Measurements from ENCODE around the gene ASS1. TPM values are rescaled to one million over a fixed set of nuclear protein-coding genes. Genes with fewer than 3 reads are reported as not detected.

The ASS1 gene
- total RNA-seq, 2 experiments from 2014 or later, result 5.4 to 6.3 TPM

DNA sequence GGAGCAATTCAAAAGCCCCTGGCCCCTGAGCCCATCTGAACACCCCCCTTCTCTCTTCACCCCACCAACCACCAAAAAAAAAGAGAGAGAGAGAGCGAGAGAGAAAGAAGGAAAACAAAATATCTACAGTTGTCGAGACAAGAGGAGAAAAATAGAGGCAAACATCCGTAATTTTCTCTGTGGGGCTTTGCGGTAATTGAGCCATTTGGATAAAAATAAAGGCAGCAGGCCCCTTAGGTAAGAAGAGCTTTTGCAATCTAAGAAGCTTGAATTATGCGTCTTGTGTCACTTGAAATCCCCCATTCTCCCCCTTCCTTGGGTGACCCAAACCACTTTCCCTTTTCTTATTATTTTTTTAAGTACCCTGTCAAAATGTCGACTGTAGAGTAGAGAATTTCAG lies 99.1 kb downstream of the ASS1 start:
- no peak overlapping the region for H3K4me3 Mint-ChIP-seq
- intact Hi-C loops (cut with micrococcal nuclease), result no loop called here
- DNase-seq, result no peak
- peaks cover 28% of the 10 kb centered on the region for H3K27me3 Mint-ChIP-seq
- no peak overlapping the region for H3K27ac Mint-ChIP-seq
- no peaks in the 10 kb centered on the region for H3K4me1 Mint-ChIP-seq (ENCODE audit: low read depth)
- H3K9me3 Mint-ChIP-seq, result peaks cover under 1% of the 10 kb centered on the region
- POLR2A ChIA-PET, result no interaction called here
- CTCF ChIA-PET, result no interaction called here
- H3K36me3 Mint-ChIP-seq, result no peaks in the 10 kb centered on the region

DNA sequence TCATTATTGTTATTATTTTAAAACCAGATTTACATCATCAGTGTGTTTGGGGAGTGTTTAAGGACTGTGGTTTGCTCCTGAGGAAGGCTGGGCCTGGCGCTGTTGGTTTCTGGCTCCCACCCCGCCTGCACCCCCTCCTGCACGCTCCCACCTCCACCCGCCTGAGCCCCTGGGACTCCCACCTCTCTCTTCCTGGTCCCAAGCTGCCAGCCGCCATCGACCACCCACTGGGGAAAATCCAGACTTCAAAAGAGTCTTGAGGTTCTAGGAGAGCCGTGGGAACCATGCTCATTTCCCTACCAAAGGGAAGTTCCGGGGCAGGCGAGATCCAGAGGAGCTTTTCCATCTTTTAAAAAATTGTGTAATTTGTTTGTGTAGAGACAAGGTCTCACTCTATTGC lies 99.6 kb downstream of the ASS1 start:
- no peak for DNase-seq
- intact Hi-C loops (cut with micrococcal nuclease), result no loop called here
- no peaks in the 10 kb centered on the region for H3K4me1 Mint-ChIP-seq (ENCODE audit: low read depth)
- no peak overlapping the region for H3K27ac Mint-ChIP-seq
- H3K4me3 Mint-ChIP-seq, result no peak overlapping the region
- ChIA-PET POLR2A (no interaction called here), CTCF (no interaction called here)
- H3K27me3 Mint-ChIP-seq, result peaks cover 26% of the 10 kb centered on the region
- H3K36me3 Mint-ChIP-seq, result no peaks in the 10 kb centered on the region
- peaks cover 6% of the 10 kb centered on the region for H3K9me3 Mint-ChIP-seq

DNA sequence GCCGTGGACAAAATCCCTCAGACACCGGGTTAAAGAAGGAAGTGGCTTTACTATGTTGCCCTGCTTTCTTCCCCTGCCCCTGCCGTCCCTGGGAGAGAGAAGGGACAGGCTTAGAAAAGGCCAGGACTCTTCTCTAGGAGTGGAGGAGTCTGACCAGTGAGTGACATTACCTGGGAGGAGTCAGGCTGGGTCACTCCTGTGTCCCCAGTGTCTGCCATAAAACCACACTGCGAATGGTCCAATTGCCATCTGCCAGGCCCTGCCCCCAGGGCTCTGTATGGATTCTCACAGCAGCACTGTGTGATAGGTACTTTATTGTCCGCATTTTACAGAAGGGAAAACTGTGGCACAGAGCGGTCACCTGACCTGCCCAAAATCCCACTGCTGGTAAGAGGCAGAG lies 103.3 kb downstream of the ASS1 start:
- Mint-ChIP-seq H3K27ac (no peak overlapping the region), H3K9me3 (peaks cover 10% of the 10 kb centered on the region), H3K4me3 (no peak overlapping the region), H3K4me1 (ENCODE audit: low read depth) (no peaks in the 10 kb centered on the region), H3K27me3 (peaks cover 12% of the 10 kb centered on the region), H3K36me3 (no peaks in the 10 kb centered on the region)
- intact Hi-C loops (cut with micrococcal nuclease), result no loop called here
- ChIA-PET CTCF (no interaction called here), POLR2A (no interaction called here)
- no peak for DNase-seq

DNA sequence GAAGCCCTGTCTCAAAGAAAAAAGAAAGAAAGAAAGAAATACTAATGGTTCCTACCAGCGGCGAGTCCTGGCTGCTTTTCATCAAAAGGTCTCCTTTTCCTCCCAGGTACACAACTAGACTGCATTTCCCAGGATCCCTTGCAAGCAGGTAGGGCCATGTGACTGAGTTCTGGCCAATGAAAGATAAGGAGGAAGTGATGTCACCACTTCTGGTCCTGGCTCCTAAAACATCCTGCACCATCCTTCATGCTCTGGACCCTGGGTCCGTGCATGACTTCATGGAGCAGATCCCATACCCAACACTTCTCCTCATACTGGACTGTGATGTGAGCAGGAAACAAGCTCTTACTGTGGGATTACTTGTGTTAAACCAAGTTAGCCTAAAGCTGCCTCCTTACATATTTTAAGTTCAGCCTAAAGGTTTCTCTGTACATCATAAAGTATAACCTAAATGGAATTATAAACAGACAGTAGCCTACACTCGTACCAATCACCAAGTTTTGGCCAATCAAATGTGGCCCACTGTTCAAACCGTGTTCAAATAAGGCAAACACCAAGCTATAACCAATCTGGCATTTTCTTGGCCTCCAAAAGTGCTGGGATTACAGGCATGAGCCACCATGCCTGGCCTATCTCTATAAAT lies 104.5 kb downstream of the ASS1 start:
- no peak overlapping the region for H3K4me3 Mint-ChIP-seq
- H3K27me3 Mint-ChIP-seq, result peaks cover 6% of the 10 kb centered on the region
- peaks cover 10% of the 10 kb centered on the region for H3K9me3 Mint-ChIP-seq
- POLR2A ChIA-PET, result no interaction called here
- H3K4me1 Mint-ChIP-seq (ENCODE audit: low read depth), result no peaks in the 10 kb centered on the region
- intact Hi-C loops (cut with micrococcal nuclease), result no loop called here
- DNase-seq, result no peak
- H3K27ac Mint-ChIP-seq, result no peak overlapping the region
- CTCF ChIA-PET, result no interaction called here
- no peaks in the 10 kb centered on the region for H3K36me3 Mint-ChIP-seq

Other genes with a start within 250 kb of the ASS1 start
- gene HMCN2, start 179.2 kb upstream of the ASS1 start, total RNA-seq, result not detected
- 10 to 100 TPM; 31.8 to 37.5 TPM for gene FUBP3, start 134.6 kb downstream of the ASS1 start, total RNA-seq
- under 1 TPM; 0.07 to 0.12 TPM for gene PRDM12, start 219.6 kb downstream of the ASS1 start, total RNA-seq
- 10 to 100 TPM; 77.3 to 80.5 TPM for gene EXOSC2, start 248.8 kb downstream of the ASS1 start, total RNA-seq

Data from activated CD4-positive, alpha-beta memory T cell treated with anti-CD3 and anti-CD28 coated beads for 36 hours (primary cell).